Tibial nerve (tissue), 4 donors: ENCODE measurements around the gene PCED1B. TPM values are rescaled to one million over a fixed set of nuclear protein-coding genes. Genes with fewer than 3 reads are reported as not detected.
"Not testable (repeated sequence)": the region's sequence is repeated elsewhere in the genome, so short reads cannot be mapped to it uniquely, and the experiment has no call there.

ENCODE experiments used
- DNase-seq, 2 donors: peaks; one replicate each; pipeline ENCODE4 v3.0.0-alpha.2; 2019; ENCODE audit warnings: low spot score in 2 of 2
- H3K27ac ChIP-seq, 4 donors: fragments of 200-600 bp; sonication (generic) in 3 of 4; one replicate each; pipeline ENCODE4 v1.5.1; 2017 to 2019; ENCODE audit warnings: mild to moderate bottlenecking in 1 of 4
- H3K27me3 ChIP-seq, 2 donors: fragments of 200-600 bp; sonication (generic) in 1 of 2; one replicate each; pipeline versions ENCODE4 v1.5.1 to v1.6.0; 2017 to 2019
- H3K36me3 ChIP-seq, 3 donors: fragments of 200-600 bp; sonication (generic); one replicate each; pipeline ENCODE4 v1.5.1; 2018 to 2019
- H3K4me1 ChIP-seq, 4 donors: fragments of 200-600 bp; sonication (generic) in 3 of 4; one replicate each; pipeline ENCODE4 v1.5.1; 2017 to 2019
- H3K4me3 ChIP-seq, 4 donors: fragments of 200-600 bp; sonication (generic) in 3 of 4; one replicate each; pipeline ENCODE4 v1.5.1; 2017 to 2019; ENCODE audit warnings: mild to moderate bottlenecking in 1 of 4, moderate library complexity in 1 of 4
- H3K9me3 ChIP-seq, 4 donors: fragments of 200-600 bp; sonication (generic) in 3 of 4; one replicate each; pipeline ENCODE4 v1.5.1; 2017 to 2019
- CTCF ChIP-seq, 5 experiments: fragments of 200-600 bp in 3 of 5; fragments of 450-650 bp in 2 of 5; sonication (generic) in 3 of 5; IDR thresholded peaks; one replicate each; pipeline ENCODE4 v1.5.1; 2016 to 2019; ENCODE audit warnings: antibody characterized with exemption in 5 of 5, mild to moderate bottlenecking in 3 of 5, moderate library complexity in 2 of 5
- EP300 ChIP-seq, 2 donors: sonication (generic); formaldehyde crosslinking; IDR thresholded peaks; one replicate each; pipeline ENCODE4 v1.6.1; 2017; ENCODE audit warnings: antibody characterized with exemption in 2 of 2, mild to moderate bottlenecking in 1 of 2
- POLR2A ChIP-seq, 2 donors: fragments of 450-650 bp; IDR thresholded peaks; one replicate each; pipeline ENCODE4 v1.6.1; 2017; ENCODE audit warnings: antibody characterized with exemption in 2 of 2, mild to moderate bottlenecking in 2 of 2, moderate library complexity in 2 of 2
- WGBS, 2 donors: methylation state at CpG; one replicate each; pipeline ENCODE4 v1.1.5; 2018; 5-methylcytosine and 5-hydroxymethylcytosine counted together
- total RNA-seq, 4 donors: library from RNA; depleted of rRNA; stranded (reverse); fragments of >200 nt; gene quantifications; one replicate each; pipeline ENCODE4 v1.1.0, GENCODE V29; 2016

The PCED1B gene
- total RNA-seq, 4 donors from 2014 or later = 0.90 to 2.9 (median 2.2) TPM; not detected in 1

GRCh38 chr12:47190905-47191304 lies 111.5 kb downstream of the PCED1B start:
- Histone ChIP-seq H3K4me3 (no peak overlapping the region), H3K27me3 (no peaks in the 10 kb centered on the region), H3K36me3 (no peaks in the 10 kb centered on the region), H3K4me1 (peaks cover 0 to 43% (median 8%) of the 10 kb centered on the region in 4 donors), H3K9me3 (no peaks in the 10 kb centered on the region), H3K27ac (no peak overlapping the region)
- 19 to 27% methylated on average over 3 of the region's 3 CpGs for WGBS, 2 donors
- DNase-seq = no peak
- TF ChIP-seq POLR2A (IDR thresholded peaks at IDR 0.05) (no peak), CTCF (IDR thresholded peaks at IDR 0.05) (no peak), EP300 (IDR thresholded peaks at IDR 0.05) (no peak)

GRCh38 chr12:47192051-47192450 lies 112.6 kb downstream of the PCED1B start:
- no peak for TF ChIP-seq CTCF (IDR thresholded peaks at IDR 0.05)
- no peak for TF ChIP-seq POLR2A (IDR thresholded peaks at IDR 0.05)
- TF ChIP-seq EP300 (IDR thresholded peaks at IDR 0.05) = no peak
- Histone ChIP-seq H3K36me3 (no peaks in the 10 kb centered on the region), H3K27me3 (no peaks in the 10 kb centered on the region), H3K9me3 (no peaks in the 10 kb centered on the region), H3K4me1 (peaks cover 0 to 43% (median 8%) of the 10 kb centered on the region in 4 donors), H3K27ac (no peak overlapping the region), H3K4me3 (no peak overlapping the region)
- no peak for DNase-seq
- 69 to 72% methylated on average over 4 of the region's 4 CpGs for WGBS, 2 donors

GRCh38 chr12:47193066-47193465 lies 113.6 kb downstream of the PCED1B start:
- 81 to 90% methylated on average over 3 of the region's 3 CpGs for WGBS, 2 donors
- peaks cover 0 to 43% (median 8%) of the 10 kb centered on the region in 4 donors for H3K4me1 ChIP-seq
- no peaks in the 10 kb centered on the region for H3K9me3 ChIP-seq
- H3K4me3 ChIP-seq = no peak overlapping the region
- TF ChIP-seq EP300 (IDR thresholded peaks at IDR 0.05) (no peak), CTCF (IDR thresholded peaks at IDR 0.05) (no peak), POLR2A (IDR thresholded peaks at IDR 0.05) (no peak)
- no peak for DNase-seq
- H3K27me3 ChIP-seq = no peaks in the 10 kb centered on the region
- H3K36me3 ChIP-seq = no peaks in the 10 kb centered on the region
- H3K27ac ChIP-seq = no peak overlapping the region

GRCh38 chr12:47194501-47194900 lies 115.1 kb downstream of the PCED1B start:
- H3K27me3 ChIP-seq = no peaks in the 10 kb centered on the region
- H3K27ac ChIP-seq = no peak overlapping the region
- no peaks in the 10 kb centered on the region for H3K9me3 ChIP-seq
- no peak for DNase-seq
- no peaks in the 10 kb centered on the region for H3K36me3 ChIP-seq
- 28 to 40% methylated on average over 4 of the region's 4 CpGs for WGBS, 2 donors
- H3K4me1 ChIP-seq = peaks cover 0 to 34% (median 4%) of the 10 kb centered on the region in 4 donors
- no peak overlapping the region for H3K4me3 ChIP-seq
- no peak for TF ChIP-seq EP300 (IDR thresholded peaks at IDR 0.05)
- no peak for TF ChIP-seq CTCF (IDR thresholded peaks at IDR 0.05)
- no peak for TF ChIP-seq POLR2A (IDR thresholded peaks at IDR 0.05)

GRCh38 chr12:47200446-47200845 lies 121.0 kb downstream of the PCED1B start:
- Histone ChIP-seq H3K9me3 (no peaks in the 10 kb centered on the region), H3K27ac (no peak overlapping the region), H3K4me3 (no peak overlapping the region), H3K4me1 (no peaks in the 10 kb centered on the region), H3K36me3 (no peaks in the 10 kb centered on the region), H3K27me3 (no peaks in the 10 kb centered on the region)
- TF ChIP-seq CTCF (IDR thresholded peaks at IDR 0.05) (no peak), POLR2A (IDR thresholded peaks at IDR 0.05) (no peak), EP300 (IDR thresholded peaks at IDR 0.05) (no peak)
- 42 to 44% methylated on average over 2 of the region's 2 CpGs for WGBS, 2 donors
- DNase-seq = no peak

GRCh38 chr12:47201190-47201589 lies 121.8 kb downstream of the PCED1B start:
- H3K27ac ChIP-seq, H3K27me3 ChIP-seq, H3K4me3 ChIP-seq, DNase-seq, H3K9me3 ChIP-seq, H3K4me1 ChIP-seq, H3K36me3 ChIP-seq: not testable (repeated sequence)
- WGBS, 2 donors = 87 to 90% methylated on average over 6 of the region's 6 CpGs
